AG20443 (cell line): ENCODE measurements around the gene KYAT1.

Experiments
- DNase-seq: peaks from one replicate; pipeline ENCODE4 v3.0.0; 2012; ENCODE audit warnings: low spot score, mixed read lengths

The KYAT1 gene

DNA sequence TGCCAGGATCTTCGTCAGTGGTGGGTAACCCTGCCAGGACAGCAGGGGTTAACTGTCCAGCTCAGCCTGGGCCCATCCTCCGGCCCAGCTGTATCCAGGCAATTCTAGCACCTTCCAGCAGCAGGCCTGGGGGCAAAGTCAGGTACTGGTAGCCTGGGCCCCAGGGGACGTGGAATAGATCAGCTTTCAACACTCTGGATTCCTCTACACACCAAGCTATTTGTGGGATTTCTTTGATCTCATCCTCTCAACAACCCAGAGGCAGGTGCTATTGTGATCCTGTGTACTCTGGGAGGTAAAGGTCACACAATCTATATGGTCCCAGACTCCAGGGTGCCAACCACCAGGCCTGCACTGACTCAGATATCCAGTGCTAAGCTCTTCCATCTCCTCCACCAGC, 43.4 kb downstream of the KYAT1 start:
- DNase-seq, result peak; percentile 8

- DNase-seq, result peak; percentile 4
Observed at GRCh38 chr9:128836509-128837145, 45.1 kb downstream of the KYAT1 start.

DNA sequence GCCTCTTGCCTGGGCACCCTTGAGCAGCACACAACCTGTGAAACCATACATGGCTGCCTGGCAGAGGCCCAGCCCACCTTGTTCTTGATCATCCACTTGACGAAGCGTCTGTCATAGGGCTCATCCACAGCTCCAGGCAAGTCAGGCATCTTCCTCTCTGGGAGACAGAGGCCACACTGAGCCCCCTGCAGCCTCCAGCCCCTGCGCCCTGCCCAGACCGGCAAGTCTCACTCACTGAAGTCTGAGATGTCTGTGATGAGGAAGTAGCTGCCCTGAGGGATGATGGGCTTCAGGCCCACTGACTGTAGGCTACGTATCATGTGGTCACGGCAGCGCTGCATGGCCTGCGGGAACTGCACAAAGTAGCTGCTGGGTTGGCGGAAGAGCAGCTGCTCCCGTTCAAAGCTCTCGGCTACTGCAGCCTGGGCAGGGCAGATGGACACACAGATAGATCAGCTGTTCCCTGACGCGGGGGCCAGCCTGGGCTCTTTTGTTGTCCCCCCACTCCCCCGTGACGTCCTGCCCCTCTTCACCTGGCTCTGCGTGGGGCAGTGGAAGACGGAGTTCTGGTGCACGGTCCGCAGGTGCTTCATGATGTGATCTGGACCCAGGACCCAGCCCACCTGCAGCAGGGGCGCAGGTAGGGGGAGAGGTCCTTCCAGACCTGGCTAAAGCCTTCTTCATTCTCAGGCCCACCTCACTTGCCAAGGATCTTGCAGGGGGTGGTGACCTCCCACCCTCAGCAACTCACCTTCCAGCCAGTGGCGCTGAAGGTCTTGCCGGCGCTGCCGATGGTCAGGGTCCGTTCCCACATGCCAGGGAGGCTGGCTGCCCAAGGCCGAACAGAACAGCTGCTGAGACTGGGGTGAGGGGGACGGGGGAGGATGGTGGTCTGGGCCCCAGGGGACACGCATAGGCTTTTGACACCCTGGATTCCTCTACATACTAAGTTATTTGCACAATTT, 46.2 kb downstream of the KYAT1 start:
- peak; percentile 5 for DNase-seq

DNA sequence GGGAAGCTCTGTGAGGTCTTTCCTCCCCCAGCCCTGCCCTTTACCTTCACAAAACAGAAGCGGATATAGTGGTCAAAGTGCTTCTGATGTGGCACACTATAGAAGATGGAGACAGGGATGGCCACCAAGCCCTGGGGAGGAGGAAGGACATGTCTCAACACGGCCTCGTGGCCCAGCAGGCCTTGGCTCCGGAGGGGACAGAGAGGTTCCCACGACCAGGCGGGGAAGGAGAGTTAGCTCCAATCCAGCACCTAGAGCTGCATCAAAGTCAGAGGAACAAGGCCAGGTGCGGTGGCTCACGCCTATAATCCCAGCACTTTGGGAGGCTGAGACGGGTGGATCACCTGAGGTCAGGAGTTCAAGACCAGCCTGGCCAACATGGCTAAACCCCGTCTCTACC, 48.1 kb downstream of the KYAT1 start:
- peak; percentile 4 for DNase-seq

DNA sequence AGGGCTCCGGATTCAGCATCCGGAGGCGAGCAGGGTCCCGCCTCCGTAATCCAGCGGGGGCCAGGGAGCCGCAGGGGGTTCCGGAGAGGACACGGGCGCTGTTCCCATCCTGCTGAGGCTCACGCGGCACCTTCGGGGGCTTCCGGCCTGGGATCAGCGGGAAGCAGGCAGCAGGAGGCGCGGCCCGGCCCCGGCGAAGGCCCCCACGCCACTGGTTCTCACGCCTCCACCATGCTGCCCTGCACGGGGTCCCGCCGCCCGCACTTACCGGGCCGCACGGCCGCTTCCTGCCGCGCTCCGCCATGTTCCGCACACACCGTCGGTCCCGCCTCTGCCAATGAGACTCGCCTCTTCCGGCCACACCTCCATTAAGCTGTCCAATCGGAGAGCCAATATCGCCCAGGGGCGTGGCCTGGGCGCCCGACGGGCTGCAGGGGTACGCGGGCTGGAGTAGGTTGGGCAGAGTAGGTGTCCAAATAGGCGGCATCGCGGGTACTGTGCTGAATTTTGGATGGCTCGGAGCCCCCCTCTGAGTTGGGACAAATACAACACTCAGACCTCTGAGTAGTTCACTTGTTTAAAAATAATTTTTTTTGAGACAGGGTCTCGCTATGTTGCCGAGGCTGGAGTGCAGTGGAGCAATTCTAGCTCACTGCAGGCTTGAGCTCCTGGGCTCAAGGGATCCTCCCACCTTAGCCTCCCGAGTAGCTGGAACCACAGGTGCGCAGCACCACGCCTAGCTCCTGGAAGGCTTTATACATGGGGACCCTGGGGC, 52.1 kb downstream of the KYAT1 start, which contains the start of gene SPOUT1:
TSS of gene SPOUT1 (minus strand) at position 318 of the 775 bp plus-strand sequence. CDS start at position 304, 14 bp downstream.
- peak; percentile 99 for DNase-seq

DNA sequence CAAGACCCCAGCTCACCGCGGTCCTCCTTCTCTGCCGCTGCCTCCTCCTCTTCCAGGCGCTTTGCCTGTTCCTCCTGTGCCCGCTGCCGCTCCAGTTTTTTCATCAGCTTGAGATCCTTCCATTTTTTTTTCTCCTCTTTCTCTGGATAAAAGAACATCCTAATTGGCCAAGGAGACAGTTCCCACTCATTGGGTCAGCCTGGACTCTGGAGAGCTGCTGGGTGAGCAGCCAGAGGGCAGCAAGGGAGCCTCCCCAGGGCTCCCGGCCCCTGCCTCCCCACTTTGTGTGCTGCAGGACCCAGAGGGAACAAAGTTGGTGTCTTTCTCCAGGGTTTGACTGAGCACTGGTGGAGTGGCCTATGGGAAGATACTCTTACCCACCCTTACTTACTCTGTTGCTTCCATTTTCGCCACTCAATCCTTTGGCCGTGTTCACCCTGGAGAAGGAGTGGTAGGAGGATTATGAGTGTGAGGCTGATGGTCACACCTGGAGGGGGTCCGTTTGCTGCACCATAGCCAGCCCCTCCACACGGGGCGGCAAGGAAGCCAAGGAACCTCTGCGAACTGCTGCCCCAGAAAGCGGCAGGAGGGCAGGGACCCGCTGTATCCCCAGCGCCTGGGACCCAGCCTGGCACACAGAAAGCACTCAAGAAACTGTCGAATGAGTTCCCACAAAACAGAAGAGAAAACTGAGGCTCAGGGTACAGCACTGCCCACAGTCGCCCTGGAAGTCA, 52.9 kb downstream of the KYAT1 start:
- no peak for DNase-seq

DNA sequence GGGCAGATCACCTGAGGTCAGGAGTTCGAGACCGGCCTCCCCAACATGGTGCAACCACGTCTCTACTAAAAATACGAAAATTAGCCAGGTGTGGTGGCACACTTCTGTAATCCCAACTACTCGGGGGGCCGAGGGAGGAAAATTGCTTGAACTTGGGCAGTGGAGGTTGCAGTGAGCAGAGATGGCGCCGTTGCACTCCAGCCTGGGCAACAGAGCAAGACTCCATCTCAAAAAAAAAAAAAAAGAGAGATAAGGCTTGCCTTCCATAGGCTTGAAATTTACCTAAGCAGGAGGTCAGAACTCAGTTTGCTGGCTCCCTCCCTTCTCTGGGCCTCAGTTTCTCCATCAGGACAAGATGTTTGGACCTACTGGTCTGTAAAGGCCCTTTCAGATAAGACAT, 53.5 kb downstream of the KYAT1 start:
- no peak for DNase-seq

DNA sequence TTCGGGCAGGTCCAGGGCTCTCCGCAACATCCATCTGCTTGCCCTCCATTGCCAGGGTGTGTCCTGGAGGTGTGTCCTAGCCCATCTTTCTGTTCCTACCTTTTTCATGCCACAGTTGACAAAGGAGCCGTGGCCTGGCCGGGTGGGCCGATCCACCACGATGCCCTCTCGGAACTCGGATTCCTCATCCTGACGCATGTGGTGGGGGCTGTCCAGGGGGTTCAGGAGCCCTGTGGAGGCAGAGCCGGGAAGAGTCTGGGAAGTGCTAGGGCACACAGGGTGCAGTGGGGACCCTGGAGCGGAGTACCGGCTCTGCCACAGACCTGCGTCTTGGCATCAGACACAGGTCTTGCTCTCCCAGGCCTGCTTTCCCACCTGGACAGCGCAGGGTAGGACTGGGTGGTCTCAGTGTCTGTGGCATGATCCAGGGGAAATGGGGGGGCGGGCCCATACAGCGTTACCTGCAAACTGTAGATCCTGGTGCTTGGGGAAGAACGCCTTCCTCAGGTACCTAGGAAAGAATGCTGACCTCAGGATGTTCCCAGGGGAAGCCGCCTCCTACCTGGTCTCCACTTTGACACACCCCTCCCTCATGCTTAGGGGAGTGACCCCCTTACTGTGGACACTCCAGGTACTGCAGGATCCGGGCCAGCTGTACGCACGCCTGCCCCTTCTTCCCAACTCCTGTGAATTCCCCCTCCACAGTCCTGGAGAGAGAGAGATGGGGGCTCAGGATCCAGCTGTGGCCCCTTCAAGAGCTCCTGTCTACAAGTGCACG, 55.6 kb downstream of the KYAT1 start:
- DNase-seq, result no peak

GRCh38 chr9:128824911-128825310, 56.8 kb downstream of the KYAT1 start:
- DNase-seq, result no peak

DNA sequence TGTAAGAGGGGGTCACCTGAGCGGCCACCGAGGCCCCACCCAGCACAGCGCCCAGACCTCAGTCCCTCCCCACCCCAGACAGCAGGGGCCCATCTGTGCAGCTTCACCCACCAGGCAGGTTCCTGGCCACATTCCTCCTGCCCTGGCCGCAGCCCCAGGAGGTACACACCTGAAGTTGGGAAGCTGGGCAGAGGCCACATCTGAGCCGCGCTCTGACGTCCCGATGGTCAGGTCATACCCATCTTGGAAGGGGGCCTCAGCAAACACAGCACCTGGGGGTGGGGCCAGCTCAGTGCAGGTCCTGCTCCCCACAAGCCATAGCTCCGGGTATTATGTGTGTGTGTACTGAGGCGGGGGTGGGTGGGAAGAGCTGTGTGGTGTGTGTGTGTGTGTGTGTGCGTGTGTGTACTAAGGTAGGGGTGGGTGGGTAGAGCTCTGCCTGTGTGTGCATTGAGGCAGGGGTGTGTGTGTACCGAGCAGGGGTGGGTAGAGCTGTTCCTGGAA, 57.8 kb downstream of the KYAT1 start:
- no peak for DNase-seq

GRCh38 chr9:128823362-128823902, 58.3 kb downstream of the KYAT1 start:
- no peak for DNase-seq

DNA sequence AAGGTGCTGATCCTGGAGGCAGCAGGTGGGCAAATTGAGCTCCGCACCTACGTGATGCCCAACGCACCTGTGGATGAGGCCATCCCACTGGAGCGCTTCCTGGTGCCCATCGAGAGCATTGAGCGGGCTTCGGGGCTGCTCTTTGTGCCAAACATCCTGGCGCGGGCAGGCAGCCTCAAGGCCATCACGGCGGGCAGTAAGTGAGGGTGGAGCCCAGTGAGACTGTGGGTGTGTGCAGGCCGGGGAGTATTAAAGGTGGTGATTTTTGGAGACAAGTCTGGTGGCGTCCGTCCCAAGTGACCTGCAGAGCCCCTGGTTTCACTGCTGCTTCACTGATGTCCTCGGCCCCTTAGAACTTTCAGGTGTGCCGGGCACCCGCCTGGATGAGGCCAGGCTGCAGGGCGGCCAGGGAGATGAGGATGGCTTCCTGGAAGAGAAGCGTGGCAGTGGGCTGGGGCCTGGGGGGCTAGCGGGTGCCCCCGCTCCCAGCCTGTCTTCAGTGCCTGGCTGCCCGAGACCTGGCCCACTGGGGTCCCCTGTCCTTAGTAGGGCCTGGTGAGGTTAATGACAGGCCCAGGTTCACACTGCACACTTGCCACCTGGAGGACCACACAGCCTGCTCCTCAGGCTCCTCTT, 59.2 kb downstream of the KYAT1 start:
- no peak for DNase-seq

DNA sequence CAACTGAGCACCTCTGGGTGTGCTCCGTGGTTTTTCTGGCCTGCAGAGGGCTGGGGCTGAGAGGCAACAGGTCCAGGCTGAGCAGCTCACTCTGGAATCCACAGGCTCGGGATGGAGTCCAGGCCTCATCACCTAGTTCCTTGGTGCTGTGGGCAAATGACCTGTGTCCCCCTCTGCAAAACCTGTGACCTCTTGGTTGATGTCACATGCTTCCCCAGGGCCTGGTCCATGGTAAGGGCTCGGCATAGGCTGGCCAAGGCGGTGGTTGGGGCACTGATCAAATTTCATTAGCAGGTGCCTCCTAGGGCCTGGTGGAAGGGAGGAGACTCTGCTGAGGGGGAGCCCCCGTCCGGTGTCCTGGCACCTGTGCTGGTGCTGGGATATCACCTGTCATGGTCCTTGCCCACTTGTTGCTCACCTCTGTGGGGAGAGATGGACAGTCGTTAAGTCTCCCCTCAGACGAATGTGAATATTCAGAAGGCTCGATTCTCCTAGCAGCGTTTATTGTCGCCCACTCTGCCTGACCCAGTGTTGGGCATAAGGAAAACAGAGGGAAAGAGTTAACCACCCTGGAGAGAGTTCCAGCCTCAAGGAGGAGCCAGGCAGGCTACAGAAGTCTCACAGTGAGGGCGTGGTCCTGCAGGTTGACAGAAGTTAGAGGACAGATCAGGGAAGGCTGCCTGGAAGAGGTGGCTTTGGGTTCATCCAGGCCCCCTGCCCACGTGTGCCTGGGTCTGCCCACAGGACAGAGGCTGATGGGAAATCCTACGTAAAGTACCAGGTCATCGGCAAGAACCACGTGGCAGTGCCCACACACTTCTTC, 60.0 kb downstream of the KYAT1 start:
- DNase-seq, result no peak

DNA sequence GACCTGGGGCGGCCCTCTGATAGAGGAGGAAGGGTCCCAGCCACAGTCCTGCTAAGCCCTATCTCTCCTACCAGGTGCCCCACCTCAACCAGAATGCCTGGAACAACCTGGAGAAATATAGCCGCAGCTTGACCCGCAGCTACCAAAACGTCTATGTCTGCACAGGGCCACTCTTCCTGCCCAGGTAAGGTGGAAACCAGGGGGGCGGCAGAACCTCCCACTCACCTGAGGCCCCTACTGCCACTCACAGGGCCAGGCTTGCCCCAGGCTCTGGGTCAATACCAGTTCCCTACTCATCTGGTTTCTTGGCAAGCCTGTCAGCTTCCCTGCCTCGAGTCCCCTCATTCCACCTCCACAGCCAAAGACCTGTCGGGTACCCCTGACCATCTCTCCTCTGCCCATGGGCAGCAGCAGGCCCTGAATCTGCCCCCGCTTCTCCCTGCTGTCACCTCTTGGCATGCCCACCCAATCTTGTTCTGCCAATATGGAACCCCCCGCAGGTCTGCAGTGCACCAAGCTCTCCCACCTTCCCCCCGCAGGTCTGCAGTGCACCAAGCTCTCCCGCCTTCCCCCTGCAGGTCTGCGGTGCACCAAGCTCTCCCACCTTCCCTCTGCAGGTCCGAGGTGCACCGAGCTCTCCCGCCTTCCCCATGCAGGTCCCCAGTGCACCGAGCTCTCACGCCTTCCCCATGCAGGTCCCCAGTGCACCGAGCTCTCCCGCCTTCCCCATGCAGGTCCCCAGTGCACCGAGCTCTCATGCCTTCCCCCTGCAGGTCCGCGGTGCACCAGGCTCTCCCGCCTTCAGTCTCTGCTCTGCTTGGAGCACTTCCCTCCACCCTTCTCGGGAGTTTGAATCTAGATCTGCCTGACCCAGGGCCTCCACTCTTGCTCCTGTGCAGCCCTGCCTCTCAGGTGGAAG, 60.8 kb downstream of the KYAT1 start:
- DNase-seq, result no peak

DNA sequence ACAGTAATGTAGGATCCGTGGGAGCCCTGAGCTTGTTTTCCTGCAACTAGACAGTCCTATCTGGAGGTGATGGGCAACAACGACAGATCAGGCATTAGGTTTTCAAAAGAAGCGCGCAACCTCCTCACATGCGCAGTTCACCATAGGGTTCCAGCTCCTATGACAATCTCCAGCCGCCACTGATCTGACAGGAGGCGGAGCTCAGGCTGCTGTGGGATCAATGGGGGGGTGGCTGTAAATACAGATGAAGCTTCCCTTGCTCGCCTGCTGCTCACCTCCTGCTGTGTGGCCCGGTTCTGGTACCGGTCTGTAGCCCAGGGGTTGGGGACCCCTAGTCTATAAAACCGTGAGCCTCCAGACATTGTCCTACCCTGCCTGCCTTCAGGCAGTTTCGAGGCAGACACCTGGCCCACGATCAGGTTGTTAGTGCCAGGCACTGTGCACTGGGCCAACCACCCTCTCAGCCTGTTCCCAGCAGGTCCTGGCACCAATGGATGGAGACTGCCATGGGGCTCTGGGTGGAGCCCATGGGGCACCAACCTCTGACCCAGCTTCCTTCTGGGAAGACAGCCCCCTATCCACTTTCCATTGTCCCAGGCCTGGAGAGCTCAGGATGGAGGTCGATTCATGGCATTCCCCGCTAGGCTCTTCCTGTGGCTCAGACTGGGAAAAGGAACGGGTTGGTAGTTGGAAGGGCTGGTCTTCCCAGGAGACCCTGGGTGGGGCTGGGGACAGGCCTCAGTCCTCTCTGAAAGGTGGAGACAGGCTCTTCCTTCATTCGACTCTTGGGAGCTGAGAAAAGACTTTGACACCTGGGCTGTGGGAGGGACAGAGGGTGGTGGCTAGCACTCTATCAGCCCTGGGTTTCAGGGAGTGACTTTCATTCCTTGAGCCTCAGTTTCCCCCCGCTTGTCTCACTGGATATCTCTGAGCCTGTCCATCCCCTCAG, 61.8 kb downstream of the KYAT1 start:
- DNase-seq, result peak; percentile 41

DNA sequence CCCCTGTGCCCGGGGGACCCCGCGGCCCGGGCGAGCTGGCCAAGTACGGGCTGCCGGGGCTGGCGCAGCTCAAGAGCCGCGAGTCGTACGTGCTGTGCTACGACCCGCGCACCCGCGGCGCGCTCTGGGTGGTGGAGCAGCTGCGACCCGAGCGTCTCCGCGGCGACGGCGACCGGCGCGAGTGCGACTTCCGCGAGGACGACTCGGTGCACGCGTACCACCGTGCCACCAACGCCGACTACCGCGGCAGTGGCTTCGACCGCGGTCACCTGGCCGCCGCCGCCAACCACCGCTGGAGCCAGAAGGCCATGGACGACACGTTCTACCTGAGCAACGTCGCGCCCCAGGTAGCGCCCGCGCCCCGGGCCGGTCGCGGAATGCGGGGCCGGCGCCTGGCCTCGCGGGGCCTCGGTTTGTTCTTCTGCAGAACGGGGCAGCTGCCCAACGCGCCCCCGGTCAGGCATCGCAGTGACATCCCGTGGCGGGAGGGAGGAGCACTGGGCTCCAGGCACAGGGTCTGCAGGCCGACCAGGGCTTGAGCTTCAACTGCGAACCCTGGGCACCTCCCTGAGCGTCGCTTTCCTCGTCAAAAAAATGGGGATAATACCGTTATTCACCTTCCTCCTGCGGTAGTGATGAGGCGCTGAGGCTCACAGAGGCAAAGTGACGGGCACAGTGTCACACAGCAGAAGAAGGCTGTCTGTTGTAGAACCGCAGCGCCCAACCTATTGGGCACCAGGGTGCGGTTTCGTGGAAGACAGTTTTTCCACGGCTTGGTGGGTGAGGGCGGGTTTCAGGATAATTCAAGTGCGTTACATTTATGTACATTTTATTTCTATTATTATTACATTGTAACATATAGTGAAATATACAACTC, 62.7 kb downstream of the KYAT1 start:
- DNase-seq, result no peak
